ENCODE results near the gene IFNL3.
"Not testable (repeated sequence)": the region's sequence is repeated elsewhere in the genome, so short reads cannot be mapped to it uniquely, and the experiment has no call there.

The IFNL3 gene

GRCh38 chr19:39246951-39247669, 2.3 kb upstream of the IFNL3 start:
- no peaks in the 10 kb centered on the region for H3K36me3 Mint-ChIP-seq (ENCODE audit: insufficient read depth)
- H3K27ac Mint-ChIP-seq: no peak overlapping the region
- peaks cover 0 to 6% of the 10 kb centered on the region in 2 donors for H3K4me1 Mint-ChIP-seq (ENCODE audit: low read depth in 2 of 2)
- H3K4me3 Mint-ChIP-seq: peak overlapping the region in 1 of 2 donors; percentile 62
- DNase-seq (no peak), ATAC-seq (replicated peaks) (peak; percentile 61)
- no peaks in the 10 kb centered on the region for H3K9me3 Mint-ChIP-seq
- peaks cover 0 to 33% of the 10 kb centered on the region in 2 donors for H3K27me3 Mint-ChIP-seq

GRCh38 chr19:39245166-39245565, 360 bp upstream of the IFNL3 start:
- H3K4me1 Mint-ChIP-seq (ENCODE audit: low read depth in 2 of 2); DNase-seq; H3K36me3 Mint-ChIP-seq (ENCODE audit: insufficient read depth); H3K4me3 Mint-ChIP-seq; H3K9me3 Mint-ChIP-seq; H3K27ac Mint-ChIP-seq: not testable (repeated sequence)
- peak; percentile 65 for ATAC-seq (replicated peaks)
- peaks cover 0 to 33% of the 10 kb centered on the region in 2 donors for H3K27me3 Mint-ChIP-seq

GRCh38 chr19:39243741-39244140, 1.1 kb downstream of the IFNL3 start:
- not testable (repeated sequence) for H3K4me3 Mint-ChIP-seq; H3K27ac Mint-ChIP-seq; ATAC-seq (replicated peaks); DNase-seq; H3K9me3 Mint-ChIP-seq; H3K4me1 Mint-ChIP-seq (ENCODE audit: low read depth in 2 of 2); H3K36me3 Mint-ChIP-seq (ENCODE audit: insufficient read depth)
- peaks cover 0 to 25% of the 10 kb centered on the region in 2 donors for H3K27me3 Mint-ChIP-seq

- peaks cover 0 to 14% of the 10 kb centered on the region in 2 donors for H3K27me3 Mint-ChIP-seq
- no peaks in the 10 kb centered on the region for H3K9me3 Mint-ChIP-seq
- DNase-seq (no peak), ATAC-seq (replicated peaks) (no peak)
- H3K27ac Mint-ChIP-seq: no peak overlapping the region
- H3K36me3 Mint-ChIP-seq (ENCODE audit: insufficient read depth): no peaks in the 10 kb centered on the region
- no peak overlapping the region for H3K4me3 Mint-ChIP-seq
- peaks cover 26 to 27% of the 10 kb centered on the region in 2 donors for H3K4me1 Mint-ChIP-seq (ENCODE audit: low read depth in 2 of 2)
Observed at GRCh38 chr19:39240421-39240820, 4.4 kb downstream of the IFNL3 start.

- peaks cover 26 to 27% of the 10 kb centered on the region in 2 donors for H3K4me1 Mint-ChIP-seq (ENCODE audit: low read depth in 2 of 2)
- no peaks in the 10 kb centered on the region for H3K9me3 Mint-ChIP-seq
- ATAC-seq (replicated peaks): no peak
- H3K36me3 Mint-ChIP-seq (ENCODE audit: insufficient read depth): no peaks in the 10 kb centered on the region
- H3K27me3 Mint-ChIP-seq: peaks cover 0 to 8% of the 10 kb centered on the region in 2 donors
- no peak overlapping the region for H3K27ac Mint-ChIP-seq
- H3K4me3 Mint-ChIP-seq: no peak overlapping the region
- no peak for DNase-seq
Observed at GRCh38 chr19:39238944-39239343, 5.9 kb downstream of the IFNL3 start.

- DNase-seq (no peak), ATAC-seq (replicated peaks) (no peak)
- peaks cover 0 to under 1% of the 10 kb centered on the region in 2 donors for H3K27me3 Mint-ChIP-seq
- H3K36me3 Mint-ChIP-seq (ENCODE audit: insufficient read depth): peaks cover 1% of the 10 kb centered on the region
- peak overlapping the region; percentile 68 to 71 for H3K4me3 Mint-ChIP-seq
- H3K27ac Mint-ChIP-seq: peak overlapping the region; percentile 63 to 92
- no peaks in the 10 kb centered on the region for H3K9me3 Mint-ChIP-seq
- peaks cover 26 to 27% of the 10 kb centered on the region in 2 donors for H3K4me1 Mint-ChIP-seq (ENCODE audit: low read depth in 2 of 2)
Observed at GRCh38 chr19:39238209-39238608, 6.6 kb downstream of the IFNL3 start.

- peaks cover 26 to 27% of the 10 kb centered on the region in 2 donors for H3K4me1 Mint-ChIP-seq (ENCODE audit: low read depth in 2 of 2)
- H3K27me3 Mint-ChIP-seq: no peaks in the 10 kb centered on the region
- H3K36me3 Mint-ChIP-seq (ENCODE audit: insufficient read depth): peaks cover 3% of the 10 kb centered on the region
- peak in 1 of 3 experiments; percentile 19 for DNase-seq
- peak overlapping the region; percentile 63 to 92 for H3K27ac Mint-ChIP-seq
- peak overlapping the region; percentile 68 to 71 for H3K4me3 Mint-ChIP-seq
- no peaks in the 10 kb centered on the region for H3K9me3 Mint-ChIP-seq
- ATAC-seq (replicated peaks): peak; percentile 58
Observed at GRCh38 chr19:39237200-39238184, 7.3 kb downstream of the IFNL3 start.

GRCh38 chr19:39236527-39236926, 8.3 kb downstream of the IFNL3 start:
- DNase-seq: peak; percentile 39 to 47 (median 43)
- Mint-ChIP-seq H3K27ac (peak overlapping the region; percentile 88 to 92), H3K9me3 (no peaks in the 10 kb centered on the region), H3K27me3 (no peaks in the 10 kb centered on the region), H3K36me3 (ENCODE audit: insufficient read depth) (peaks cover 3% of the 10 kb centered on the region), H3K4me3 (peak overlapping the region; percentile 68 to 71), H3K4me1 (ENCODE audit: low read depth in 2 of 2) (peaks cover 26 to 27% of the 10 kb centered on the region in 2 donors)
- ATAC-seq (replicated peaks): peak; percentile 95

- Mint-ChIP-seq H3K4me1 (ENCODE audit: low read depth in 2 of 2) (peaks cover 17% of the 10 kb centered on the region in 2 donors), H3K27ac (no peak overlapping the region), H3K9me3 (no peaks in the 10 kb centered on the region), H3K4me3 (no peak overlapping the region), H3K27me3 (no peaks in the 10 kb centered on the region), H3K36me3 (ENCODE audit: insufficient read depth) (peaks cover 3% of the 10 kb centered on the region)
- DNase-seq (no peak), ATAC-seq (replicated peaks) (no peak)
Observed at GRCh38 chr19:39232708-39233107, 12.1 kb downstream of the IFNL3 start.

- no peak overlapping the region for H3K4me3 Mint-ChIP-seq
- H3K36me3 Mint-ChIP-seq (ENCODE audit: insufficient read depth): peaks cover 6% of the 10 kb centered on the region
- peaks cover 0 to 4% of the 10 kb centered on the region in 2 donors for H3K27me3 Mint-ChIP-seq
- H3K4me1 Mint-ChIP-seq (ENCODE audit: low read depth in 2 of 2): no peaks in the 10 kb centered on the region
- no peak overlapping the region for H3K27ac Mint-ChIP-seq
- DNase-seq (no peak), ATAC-seq (replicated peaks) (no peak)
- H3K9me3 Mint-ChIP-seq: no peaks in the 10 kb centered on the region
Observed at GRCh38 chr19:39230096-39230764, 14.6 kb downstream of the IFNL3 start.

GRCh38 chr19:39224910-39225309, 19.9 kb downstream of the IFNL3 start:
- no peak for ATAC-seq (replicated peaks)
- H3K27ac Mint-ChIP-seq: no peak overlapping the region

GRCh38 chr19:39223703-39224279, 21.0 kb downstream of the IFNL3 start:
- Mint-ChIP-seq H3K4me3 (no peak overlapping the region), H3K27me3 (peaks cover 34 to 36% of the 10 kb centered on the region in 2 donors), H3K36me3 (ENCODE audit: insufficient read depth) (peaks cover 3% of the 10 kb centered on the region), H3K4me1 (ENCODE audit: low read depth in 2 of 2) (no peaks in the 10 kb centered on the region), H3K27ac (no peak overlapping the region), H3K9me3 (no peaks in the 10 kb centered on the region)
- ATAC-seq (replicated peaks) (no peak), DNase-seq (no peak)

More at GRCh38 chr19:39224910-39225309, 19.9 kb downstream of the IFNL3 start:
- no peak overlapping the region for H3K4me3 Mint-ChIP-seq
- peaks cover 3% of the 10 kb centered on the region for H3K36me3 Mint-ChIP-seq (ENCODE audit: insufficient read depth)
- no peaks in the 10 kb centered on the region for H3K4me1 Mint-ChIP-seq (ENCODE audit: low read depth in 2 of 2)
- peaks cover 28% of the 10 kb centered on the region in 2 donors for H3K27me3 Mint-ChIP-seq
- no peak for DNase-seq
- H3K9me3 Mint-ChIP-seq: no peaks in the 10 kb centered on the region

GRCh38 chr19:39219108-39219507, 25.7 kb downstream of the IFNL3 start:
- H3K9me3 Mint-ChIP-seq; H3K36me3 Mint-ChIP-seq (ENCODE audit: insufficient read depth); H3K4me1 Mint-ChIP-seq (ENCODE audit: low read depth in 2 of 2); DNase-seq; H3K27ac Mint-ChIP-seq; H3K4me3 Mint-ChIP-seq; ATAC-seq (replicated peaks): not testable (repeated sequence)
- peaks cover 37 to 39% of the 10 kb centered on the region in 2 donors for H3K27me3 Mint-ChIP-seq
